ENCODE measurements around the gene SLC22A16.

SLC22A16 gene

GRCh38 chr6:110394409-110394808 lies 82.0 kb downstream of the SLC22A16 start:
- Histone ChIP-seq H3K4me3 (ENCODE audit: low read depth in 1 of 2, low read length in 1 of 2) (no peak overlapping the region), H3K9me3 (no peaks in the 10 kb centered on the region), H3K27me3 (no peaks in the 10 kb centered on the region), H3K27ac (no peak overlapping the region), H3K36me3 (no peaks in the 10 kb centered on the region), H3K4me1 (ENCODE audit: control insufficient read depth in 1 of 2, insufficient read depth in 1 of 2, low read depth in 1 of 2, low read length in 1 of 2) (no peaks in the 10 kb centered on the region)
- TF ChIP-seq CTCF (IDR thresholded peaks at IDR 0.05), result no peak

GRCh38 chr6:110392727-110393126 lies 83.7 kb downstream of the SLC22A16 start:
- no peaks in the 10 kb centered on the region for H3K4me1 ChIP-seq (ENCODE audit: control insufficient read depth in 1 of 2, insufficient read depth in 1 of 2, low read depth in 1 of 2, low read length in 1 of 2)
- H3K4me3 ChIP-seq (ENCODE audit: low read depth in 1 of 2, low read length in 1 of 2), result no peak overlapping the region
- H3K36me3 ChIP-seq, result no peaks in the 10 kb centered on the region
- no peaks in the 10 kb centered on the region for H3K9me3 ChIP-seq
- TF ChIP-seq CTCF (IDR thresholded peaks at IDR 0.05), result no peak
- no peaks in the 10 kb centered on the region for H3K27me3 ChIP-seq
- H3K27ac ChIP-seq, result no peak overlapping the region

DNA sequence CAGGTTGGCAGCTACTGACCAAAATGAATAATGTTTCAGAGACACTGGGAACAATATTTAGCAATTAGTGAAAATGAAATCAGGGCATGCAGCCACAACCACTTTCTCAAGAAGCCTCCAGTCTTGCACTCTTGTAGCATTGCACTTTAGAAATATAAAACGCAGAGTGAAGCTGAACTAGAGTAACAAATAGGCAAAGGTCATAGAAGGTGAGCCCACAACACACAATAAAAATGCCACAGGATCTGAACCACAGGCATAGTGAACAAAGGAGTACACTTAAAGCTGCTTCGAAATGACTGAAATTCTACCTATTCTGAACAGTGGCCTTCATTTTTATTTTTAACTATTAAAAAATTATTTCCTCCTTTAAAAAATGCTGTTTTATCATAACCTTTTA lies 86.0 kb downstream of the SLC22A16 start:
- Histone ChIP-seq H3K27me3 (no peaks in the 10 kb centered on the region), H3K27ac (no peak overlapping the region), H3K9me3 (no peaks in the 10 kb centered on the region), H3K4me1 (ENCODE audit: control insufficient read depth in 1 of 2, insufficient read depth in 1 of 2, low read depth in 1 of 2, low read length in 1 of 2) (no peaks in the 10 kb centered on the region), H3K36me3 (no peaks in the 10 kb centered on the region), H3K4me3 (ENCODE audit: low read depth in 1 of 2, low read length in 1 of 2) (no peak overlapping the region)
- no peak for TF ChIP-seq CTCF (IDR thresholded peaks at IDR 0.05)

DNA sequence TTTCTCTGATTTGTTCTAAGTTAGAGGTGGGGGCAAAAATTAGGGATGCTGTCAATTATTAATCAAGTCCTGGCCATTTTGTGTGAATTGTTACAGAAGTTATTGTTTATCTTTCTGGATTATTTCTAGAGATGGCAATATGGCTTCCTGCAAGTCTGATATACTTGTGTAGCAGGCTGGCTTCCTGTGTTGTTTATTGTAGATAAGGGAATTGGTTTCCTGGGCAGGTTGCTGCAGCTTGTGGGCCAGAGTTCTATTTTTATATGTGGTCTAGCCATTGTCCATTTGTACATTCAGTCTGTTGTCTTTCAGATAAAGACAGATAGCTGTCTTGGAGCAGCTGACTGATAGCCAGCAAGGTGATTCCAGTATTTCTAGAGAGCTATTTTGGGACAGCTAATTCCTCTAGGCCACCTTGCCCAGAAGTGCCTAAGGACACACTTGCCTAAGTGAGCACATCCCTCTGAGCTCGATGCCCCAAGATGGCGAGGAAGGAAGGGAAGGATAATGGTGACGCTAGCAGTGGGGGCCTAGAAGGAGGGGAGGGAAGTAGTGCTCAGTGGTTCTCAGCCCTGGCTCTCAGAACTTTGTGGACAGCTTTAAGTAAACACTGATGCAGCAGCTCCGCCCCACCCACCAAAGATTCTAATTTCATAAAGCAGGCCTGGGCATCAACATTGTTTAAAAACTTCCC lies 86.6 kb downstream of the SLC22A16 start:
- Histone ChIP-seq H3K4me3 (ENCODE audit: low read depth in 1 of 2, low read length in 1 of 2) (no peak overlapping the region), H3K36me3 (no peaks in the 10 kb centered on the region), H3K9me3 (no peaks in the 10 kb centered on the region), H3K4me1 (ENCODE audit: control insufficient read depth in 1 of 2, insufficient read depth in 1 of 2, low read depth in 1 of 2, low read length in 1 of 2) (no peaks in the 10 kb centered on the region), H3K27ac (no peak overlapping the region), H3K27me3 (no peaks in the 10 kb centered on the region)
- TF ChIP-seq CTCF (IDR thresholded peaks at IDR 0.05), result no peak

- Histone ChIP-seq H3K4me3 (ENCODE audit: low read depth in 1 of 2, low read length in 1 of 2) (no peak overlapping the region), H3K36me3 (no peaks in the 10 kb centered on the region), H3K9me3 (no peaks in the 10 kb centered on the region), H3K27me3 (no peaks in the 10 kb centered on the region), H3K4me1 (ENCODE audit: control insufficient read depth in 1 of 2, insufficient read depth in 1 of 2, low read depth in 1 of 2, low read length in 1 of 2) (no peaks in the 10 kb centered on the region), H3K27ac (no peak overlapping the region)
- no peak for TF ChIP-seq CTCF (IDR thresholded peaks at IDR 0.05)
Measured at GRCh38 chr6:110387986-110388385, 88.4 kb downstream of the SLC22A16 start.

All from neutrophil (primary cell).